ENCODE measurements around the gene KCNK1. TPM values are rescaled to one million over a fixed set of nuclear protein-coding genes. Genes with fewer than 3 reads are reported as not detected.
"Not testable (repeated sequence)": the region's sequence is repeated elsewhere in the genome, so short reads cannot be mapped to it uniquely, and the experiment has no call there.

Gene KCNK1
- total RNA-seq, 2 experiments from 2014 or later = 0.67 to 0.77 TPM

DNA sequence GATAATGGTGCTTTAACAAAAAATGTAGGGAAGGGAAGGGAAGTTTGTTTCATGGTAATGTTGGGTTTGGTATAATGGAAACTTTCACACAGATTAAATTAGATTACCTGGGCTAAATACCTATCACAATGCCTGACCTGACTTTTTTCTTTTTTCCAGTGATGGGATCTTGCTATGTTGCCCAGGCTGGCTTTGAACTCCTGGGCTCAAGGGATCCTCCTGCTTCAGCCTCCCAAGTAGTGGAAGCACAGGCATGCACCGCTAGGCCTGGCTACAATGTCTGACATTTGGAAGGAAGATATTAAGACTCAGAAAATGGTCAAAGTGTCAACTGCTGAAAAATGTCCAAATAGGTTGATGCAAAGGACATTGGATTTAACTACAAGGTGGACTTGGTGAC lies 67.4 kb downstream of the KCNK1 start:
- Mint-ChIP-seq H3K4me1 (no peaks in the 10 kb centered on the region), H3K9me3 (no peaks in the 10 kb centered on the region), H3K36me3 (ENCODE audit: low read depth) (no peaks in the 10 kb centered on the region), H3K27me3 (no peaks in the 10 kb centered on the region), H3K4me3 (no peak overlapping the region), H3K27ac (no peak overlapping the region)
- no peak for DNase-seq
- ChIA-PET CTCF (no interaction called here), POLR2A (no interaction called here)

DNA sequence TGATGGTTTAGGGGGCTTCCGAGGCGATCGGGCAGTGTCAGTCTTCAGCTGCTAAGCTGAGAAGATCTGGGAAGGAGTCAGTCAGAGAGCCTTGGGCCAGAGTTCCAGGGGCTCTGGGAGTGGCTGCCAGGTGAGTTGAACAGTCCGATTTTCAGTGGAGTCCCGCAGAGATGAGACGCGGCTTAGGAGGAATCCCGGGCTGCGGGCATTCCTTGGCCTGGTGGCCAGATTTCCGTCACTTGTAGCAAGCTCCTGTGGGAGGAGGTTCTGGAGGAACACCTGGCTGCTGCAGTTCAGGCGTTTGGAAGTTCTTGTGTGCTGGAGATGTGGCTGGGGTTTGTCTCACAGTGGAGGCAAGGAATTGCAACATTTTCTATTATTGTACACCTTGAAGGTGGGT lies 72.7 kb downstream of the KCNK1 start:
- not testable (repeated sequence) for H3K36me3 Mint-ChIP-seq (ENCODE audit: low read depth)

DNA sequence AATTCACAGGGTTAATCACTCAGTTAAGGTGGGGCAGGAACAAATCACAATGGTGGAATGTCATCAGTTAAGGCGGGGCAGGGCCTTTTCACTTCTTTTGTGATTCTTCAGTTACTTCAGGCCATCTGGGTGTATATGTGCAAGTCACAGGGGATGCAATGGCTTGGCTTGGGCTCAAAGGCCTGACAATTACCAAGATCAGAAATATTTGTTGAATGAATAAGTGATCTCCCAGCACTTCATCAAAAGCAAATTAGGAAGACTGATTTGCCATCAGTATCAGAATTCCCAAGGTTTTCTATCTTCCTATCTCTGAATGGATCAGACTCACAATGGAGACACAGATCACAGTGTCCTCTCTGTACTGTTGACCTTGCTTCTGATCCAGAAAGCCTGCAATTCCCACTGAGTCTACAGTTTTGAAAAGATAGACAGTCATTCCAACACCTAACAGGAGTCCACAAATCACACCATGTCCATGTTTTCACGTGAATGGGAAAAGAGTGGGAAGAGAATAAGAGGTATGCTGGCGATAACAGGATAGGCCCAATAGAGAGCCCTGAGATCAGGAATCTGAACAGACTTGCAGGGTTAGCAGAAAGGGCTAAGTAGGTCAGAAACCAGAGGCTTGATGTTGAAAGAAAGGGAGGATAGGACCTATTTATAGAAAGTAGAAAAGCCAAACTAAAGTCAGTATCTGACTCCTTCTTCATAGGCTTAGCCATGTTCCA lies 75.3 kb downstream of the KCNK1 start:
- POLR2A ChIA-PET = no interaction called here
- no peak overlapping the region for H3K27ac Mint-ChIP-seq
- DNase-seq = no peak
- H3K9me3 Mint-ChIP-seq = no peaks in the 10 kb centered on the region
- no peaks in the 10 kb centered on the region for H3K27me3 Mint-ChIP-seq
- H3K4me3 Mint-ChIP-seq = no peak overlapping the region
- CTCF ChIA-PET = no interaction called here
- H3K36me3 Mint-ChIP-seq (ENCODE audit: low read depth) = no peaks in the 10 kb centered on the region
- H3K4me1 Mint-ChIP-seq = no peaks in the 10 kb centered on the region

More for the DNA sequence above, 72.7 kb downstream of the KCNK1 start:
- H3K4me1 Mint-ChIP-seq, CTCF ChIA-PET, H3K27me3 Mint-ChIP-seq, H3K4me3 Mint-ChIP-seq, H3K9me3 Mint-ChIP-seq, H3K27ac Mint-ChIP-seq, POLR2A ChIA-PET, DNase-seq: not testable (repeated sequence)

DNA sequence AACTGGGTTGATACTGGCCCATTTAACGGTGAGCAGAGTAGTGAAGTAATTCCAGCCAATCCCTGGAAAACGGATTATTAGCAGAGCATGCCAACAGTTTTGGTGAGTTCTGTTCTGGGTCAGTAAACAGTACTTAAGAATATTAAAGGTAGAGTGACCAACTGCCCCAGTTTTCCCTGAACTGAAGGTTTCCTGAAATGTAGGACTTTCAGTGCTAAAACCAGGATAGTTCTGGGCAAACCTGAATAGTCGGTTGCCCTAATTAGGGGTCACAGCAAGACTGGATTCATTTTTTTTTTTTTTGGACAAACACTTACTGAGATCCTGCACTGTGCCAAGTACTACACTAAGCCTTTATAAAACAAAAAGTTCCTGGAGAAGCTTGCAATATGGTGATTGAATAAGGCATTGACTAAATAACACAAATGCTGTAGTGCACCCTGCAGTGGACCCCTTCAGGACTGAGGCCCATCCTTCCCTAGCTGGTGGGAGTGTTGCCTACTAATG lies 75.9 kb downstream of the KCNK1 start:
- Mint-ChIP-seq H3K9me3 (no peaks in the 10 kb centered on the region), H3K4me3 (no peak overlapping the region), H3K36me3 (ENCODE audit: low read depth) (no peaks in the 10 kb centered on the region), H3K27me3 (no peaks in the 10 kb centered on the region), H3K4me1 (no peaks in the 10 kb centered on the region), H3K27ac (no peak overlapping the region)
- DNase-seq = no peak
- POLR2A ChIA-PET = no interaction called here
- CTCF ChIA-PET = no interaction called here

DNA sequence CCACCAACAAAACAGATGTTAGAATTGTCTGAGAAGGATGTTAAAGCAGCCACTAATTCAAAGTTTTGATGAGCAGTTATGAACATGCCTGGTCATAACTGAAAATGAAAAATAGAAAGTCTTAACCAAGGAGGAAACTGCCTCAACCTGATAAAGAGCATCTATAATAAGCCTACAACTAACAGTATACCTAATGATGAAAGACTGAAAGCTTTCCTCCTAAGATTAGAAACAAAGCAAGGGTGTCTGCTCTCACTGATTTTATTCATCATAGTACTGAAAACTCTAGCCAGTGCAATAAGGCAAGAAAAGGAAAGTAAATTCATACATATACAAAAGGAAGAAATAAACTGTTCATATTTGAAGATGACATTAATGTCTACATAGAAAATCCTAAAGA lies 82.0 kb downstream of the KCNK1 start:
- no peak for DNase-seq
- H3K27ac Mint-ChIP-seq = no peak overlapping the region

DNA sequence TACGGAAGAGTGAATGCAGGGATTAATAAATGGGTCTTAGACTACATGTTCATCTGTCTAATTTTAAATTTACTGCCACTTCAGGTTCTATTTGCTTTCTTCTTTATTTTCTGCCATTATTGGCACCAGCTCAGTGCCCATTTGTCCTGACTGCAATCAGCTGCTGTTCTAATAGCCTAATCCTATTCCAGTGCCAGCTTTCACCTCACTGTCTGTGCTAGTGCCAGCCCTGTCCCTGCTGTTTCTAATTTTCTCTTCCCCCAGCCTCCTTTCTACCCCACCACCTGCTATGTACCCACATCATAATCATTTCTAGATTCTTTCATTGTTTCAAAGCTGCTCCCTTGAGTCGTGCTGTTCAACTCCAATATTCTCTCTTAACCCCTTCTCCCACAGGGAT lies 86.4 kb downstream of the KCNK1 start:
- Mint-ChIP-seq H3K4me3 (no peak overlapping the region), H3K27ac (no peak overlapping the region), H3K4me1 (no peaks in the 10 kb centered on the region), H3K27me3 (peaks cover 16% of the 10 kb centered on the region), H3K36me3 (ENCODE audit: low read depth) (no peaks in the 10 kb centered on the region), H3K9me3 (no peaks in the 10 kb centered on the region)
- POLR2A ChIA-PET = no interaction called here
- DNase-seq = no peak
- CTCF ChIA-PET = no interaction called here

More for the DNA sequence above, 82.0 kb downstream of the KCNK1 start:
- Mint-ChIP-seq H3K4me3 (no peak overlapping the region), H3K4me1 (no peaks in the 10 kb centered on the region), H3K9me3 (no peaks in the 10 kb centered on the region), H3K36me3 (ENCODE audit: low read depth) (no peaks in the 10 kb centered on the region), H3K27me3 (peaks cover 11% of the 10 kb centered on the region)
- ChIA-PET CTCF (no interaction called here), POLR2A (no interaction called here)

DNA sequence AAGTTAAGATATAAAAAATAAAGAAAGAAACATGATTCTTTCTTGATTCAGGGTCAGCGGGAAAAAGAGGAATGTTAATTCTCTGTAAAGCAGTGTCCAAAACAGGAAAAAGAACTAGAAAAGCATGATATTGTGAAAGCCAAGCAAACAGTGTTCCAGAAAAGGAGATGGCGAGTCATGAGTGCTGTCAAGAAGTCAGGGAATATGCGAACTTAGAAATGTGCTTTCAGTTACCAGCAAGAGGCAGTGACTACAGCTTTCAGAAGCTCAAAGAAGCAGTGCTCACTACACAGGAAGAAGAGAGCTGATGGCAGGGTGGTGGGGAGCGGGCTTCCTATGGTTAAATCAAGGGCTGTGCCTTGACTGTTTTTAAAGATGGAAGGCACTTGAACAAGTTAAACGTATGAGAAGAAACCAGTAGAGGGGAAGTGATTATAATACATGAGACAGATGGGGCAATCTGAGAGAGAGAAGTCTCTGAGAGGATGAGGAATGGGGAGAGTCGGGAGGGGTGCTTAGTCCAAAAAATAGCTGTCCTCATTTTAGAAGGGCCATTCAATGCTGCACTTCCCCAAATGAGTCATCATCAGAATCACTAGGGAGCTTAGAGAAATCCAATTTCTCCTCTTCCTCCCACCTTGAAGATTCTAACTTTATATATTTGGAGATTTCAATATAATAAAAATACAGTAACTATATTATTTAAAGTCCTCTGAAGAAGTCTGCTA lies 90.4 kb downstream of the KCNK1 start:
- H3K27me3 Mint-ChIP-seq = peaks cover 7% of the 10 kb centered on the region
- H3K4me3 Mint-ChIP-seq = no peak overlapping the region
- DNase-seq = no peak
- POLR2A ChIA-PET = no interaction called here
- H3K4me1 Mint-ChIP-seq = no peaks in the 10 kb centered on the region
- no peak overlapping the region for H3K27ac Mint-ChIP-seq
- CTCF ChIA-PET = no interaction called here
- H3K36me3 Mint-ChIP-seq (ENCODE audit: low read depth) = no peaks in the 10 kb centered on the region
- H3K9me3 Mint-ChIP-seq = no peaks in the 10 kb centered on the region

DNA sequence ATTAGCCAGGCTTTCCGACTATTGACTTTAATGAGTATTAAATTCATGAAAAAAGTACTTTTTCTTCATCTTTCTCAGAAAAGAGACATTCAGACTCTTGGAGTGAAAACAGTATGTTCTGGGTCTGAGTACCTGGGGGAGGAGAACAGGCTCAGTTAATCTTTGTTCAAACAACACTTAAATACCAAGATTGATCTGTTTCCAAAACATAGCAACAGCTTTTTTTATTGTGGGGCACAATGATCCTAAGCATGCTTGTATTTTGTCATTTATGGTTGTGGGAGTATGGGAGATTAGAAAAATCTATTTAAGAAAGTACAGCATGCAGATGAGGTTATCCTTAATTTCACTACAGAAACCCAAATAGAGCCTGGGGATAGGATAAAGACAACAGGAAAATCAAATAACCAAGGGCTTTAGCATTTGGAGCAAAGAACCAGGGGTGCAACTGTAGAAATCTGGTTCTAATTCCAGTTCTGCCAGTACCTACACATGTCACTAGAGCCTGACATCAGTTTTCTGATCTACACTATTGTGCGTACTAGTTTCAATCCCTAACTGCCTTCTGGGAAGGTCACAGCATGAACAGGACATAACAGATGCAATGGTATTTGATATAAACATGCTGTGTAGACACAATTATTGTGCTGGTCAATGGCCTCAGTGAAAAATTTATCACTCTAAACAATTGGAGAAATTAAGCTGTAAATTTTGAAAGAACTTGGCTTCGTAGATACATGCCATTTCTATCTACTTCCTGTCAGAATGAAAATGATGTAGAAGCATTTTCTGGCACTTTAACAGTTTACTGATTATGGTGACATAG lies 91.2 kb downstream of the KCNK1 start:
- DNase-seq = no peak
- ChIA-PET CTCF (no interaction called here), POLR2A (no interaction called here)
- no peak overlapping the region for H3K27ac Mint-ChIP-seq
- H3K27me3 Mint-ChIP-seq = peaks cover 7% of the 10 kb centered on the region
- no peak overlapping the region for H3K4me3 Mint-ChIP-seq
- no peaks in the 10 kb centered on the region for H3K4me1 Mint-ChIP-seq
- no peaks in the 10 kb centered on the region for H3K36me3 Mint-ChIP-seq (ENCODE audit: low read depth)
- no peaks in the 10 kb centered on the region for H3K9me3 Mint-ChIP-seq

DNA sequence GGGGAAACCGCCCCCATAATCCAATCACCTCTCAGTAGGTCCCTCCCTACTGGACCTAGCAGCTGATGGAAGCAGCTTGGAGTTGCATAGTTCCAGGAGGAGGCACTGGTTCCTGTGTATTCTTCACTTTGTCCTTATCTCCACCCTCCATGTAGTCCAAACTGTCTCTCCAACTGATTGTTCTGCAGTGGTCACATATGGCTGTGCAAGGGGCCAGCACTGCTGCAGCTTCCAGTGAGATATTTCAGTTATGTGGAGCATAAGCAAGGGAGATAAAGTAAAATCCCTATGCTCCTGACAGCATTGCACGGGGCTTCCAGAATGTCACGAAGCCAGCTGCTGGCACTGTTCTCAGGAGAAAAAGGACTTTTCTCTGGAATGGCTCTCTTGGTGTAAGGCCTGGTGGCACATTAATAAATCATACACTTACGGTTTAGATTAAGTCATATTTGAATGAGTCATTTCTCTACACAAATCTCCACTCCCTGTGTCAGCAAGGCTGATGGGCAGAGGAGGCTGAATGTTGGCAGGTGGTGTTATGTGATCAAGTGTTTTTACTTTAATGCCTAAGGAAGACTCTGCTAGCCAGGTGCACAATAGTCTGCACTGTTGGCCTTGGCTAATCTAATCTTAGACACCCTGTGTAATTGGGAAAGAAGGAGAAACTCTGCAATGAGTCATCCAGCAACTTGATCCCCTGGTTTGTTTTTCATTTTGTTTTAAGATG lies 93.4 kb downstream of the KCNK1 start:
- H3K36me3 Mint-ChIP-seq (ENCODE audit: low read depth) = no peaks in the 10 kb centered on the region
- POLR2A ChIA-PET = no interaction called here
- no peaks in the 10 kb centered on the region for H3K4me1 Mint-ChIP-seq
- H3K4me3 Mint-ChIP-seq = no peak overlapping the region
- DNase-seq = no peak
- no peak overlapping the region for H3K27ac Mint-ChIP-seq
- H3K9me3 Mint-ChIP-seq = no peaks in the 10 kb centered on the region
- CTCF ChIA-PET = no interaction called here
- peaks cover 7% of the 10 kb centered on the region for H3K27me3 Mint-ChIP-seq

DNA sequence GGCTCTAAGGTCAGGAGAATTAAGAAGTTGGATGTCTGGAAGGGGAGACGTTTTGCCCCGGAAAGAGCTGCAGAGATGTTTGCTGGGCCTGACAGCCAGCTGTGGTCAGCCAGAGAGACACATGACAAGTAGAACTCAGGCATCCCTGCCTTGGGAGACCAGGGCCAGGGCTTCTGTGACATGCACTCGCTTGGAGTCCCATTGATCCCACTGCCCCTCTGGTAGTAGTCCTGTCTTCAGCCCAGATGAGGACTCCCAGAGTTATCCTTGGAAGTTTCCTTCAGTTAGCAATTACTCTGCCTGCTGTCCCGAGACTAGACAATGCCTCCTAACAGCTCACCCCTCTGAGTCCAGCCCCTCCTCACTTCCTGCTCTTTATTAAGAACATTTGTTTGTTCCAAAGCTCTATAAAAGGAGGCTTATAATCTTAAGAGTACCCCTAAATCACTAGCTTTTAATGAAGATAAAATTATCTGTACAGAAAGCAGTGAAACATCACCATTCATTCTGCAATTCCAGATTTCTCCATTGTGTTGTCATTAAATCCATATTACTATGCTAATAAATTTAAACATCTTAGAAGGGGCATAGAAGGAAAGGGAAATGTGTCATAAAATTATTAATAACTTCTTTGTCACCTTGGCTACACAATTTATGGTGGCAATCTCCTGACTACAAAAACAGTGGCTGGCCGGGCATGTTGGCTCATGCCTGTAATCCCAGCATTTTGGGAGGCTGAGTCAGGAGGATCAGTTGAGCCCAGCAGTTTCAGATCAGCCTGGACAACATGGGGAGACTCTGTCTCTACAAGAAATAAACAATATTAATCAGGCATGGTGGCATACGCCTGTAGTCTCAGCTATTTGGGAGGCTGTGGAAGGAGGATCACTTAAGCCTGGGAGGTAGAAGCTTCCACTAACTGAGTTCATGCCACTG lies 94.2 kb downstream of the KCNK1 start:
- Mint-ChIP-seq H3K9me3 (no peaks in the 10 kb centered on the region), H3K4me1 (no peaks in the 10 kb centered on the region), H3K36me3 (ENCODE audit: low read depth) (no peaks in the 10 kb centered on the region), H3K27ac (no peak overlapping the region), H3K27me3 (peaks cover 7% of the 10 kb centered on the region), H3K4me3 (no peak overlapping the region)
- POLR2A ChIA-PET = no interaction called here
- DNase-seq = no peak
- CTCF ChIA-PET = no interaction called here

DNA sequence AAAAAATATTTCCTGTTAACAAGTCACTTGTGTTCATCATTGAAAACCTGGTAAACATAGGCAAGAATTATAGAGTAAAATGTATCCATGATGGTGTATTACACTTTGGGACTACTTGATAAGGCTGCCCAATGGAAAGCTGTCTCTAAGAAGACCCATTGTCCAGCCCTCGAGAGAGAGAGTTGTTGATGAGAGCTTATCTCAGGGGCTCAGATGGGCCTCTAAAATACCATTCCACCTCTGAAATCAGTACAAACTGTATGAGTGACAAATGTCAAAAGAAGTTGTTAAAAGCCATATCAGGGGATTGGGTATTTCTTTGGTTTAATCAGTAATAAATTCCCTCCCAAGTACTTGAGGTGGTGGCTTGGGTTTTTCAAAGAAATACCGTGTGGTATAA lies 96.1 kb downstream of the KCNK1 start:
- Mint-ChIP-seq H3K4me1 (no peaks in the 10 kb centered on the region), H3K4me3 (no peak overlapping the region), H3K27me3 (peaks cover 2% of the 10 kb centered on the region), H3K9me3 (no peaks in the 10 kb centered on the region), H3K27ac (no peak overlapping the region), H3K36me3 (ENCODE audit: low read depth) (no peaks in the 10 kb centered on the region)
- ChIA-PET CTCF (no interaction called here), POLR2A (no interaction called here)
- no peak for DNase-seq

DNA sequence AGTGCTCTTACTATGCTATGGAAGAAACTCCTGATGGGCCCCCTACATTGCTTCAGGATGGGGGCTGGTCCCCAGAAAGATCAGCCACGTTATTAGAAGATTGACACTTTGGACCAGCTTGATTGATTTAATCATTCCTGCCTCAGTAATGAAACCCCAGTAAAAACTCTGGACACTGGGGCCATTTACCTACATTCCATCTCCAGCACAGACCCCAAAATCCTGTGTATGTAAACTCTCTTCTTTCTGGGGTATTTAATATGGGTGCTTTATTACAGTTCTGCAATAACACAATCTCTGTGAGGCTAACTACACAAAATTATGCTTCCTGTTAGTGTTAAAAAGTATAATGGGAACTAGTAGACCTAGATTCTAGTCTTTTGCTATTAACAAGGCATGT lies 96.6 kb downstream of the KCNK1 start:
- Mint-ChIP-seq H3K4me1 (no peaks in the 10 kb centered on the region), H3K27me3 (peaks cover 2% of the 10 kb centered on the region), H3K9me3 (no peaks in the 10 kb centered on the region), H3K4me3 (no peak overlapping the region), H3K27ac (no peak overlapping the region), H3K36me3 (ENCODE audit: low read depth) (no peaks in the 10 kb centered on the region)
- CTCF ChIA-PET = no interaction called here
- POLR2A ChIA-PET = no interaction called here
- no peak for DNase-seq

All from activated CD4-positive, alpha-beta T cell treated with anti-CD3 and anti-CD28 coated beads, Interleukin-2, amount 10 ng/mL, durations not matched to agents 7 days and 5 days (primary cell).